ENCODE measurements around the gene ST6GALNAC5.

ST6GALNAC5 gene

GRCh38 chr1:76944942-76945341 lies 77.7 kb downstream of the ST6GALNAC5 start:
- Histone ChIP-seq H3K27ac (no peak overlapping the region), H3K4me3 (no peak overlapping the region)
- TF ChIP-seq CTCF (IDR thresholded peaks at IDR 0.05): no peak
- no peak for DNase-seq (ENCODE audit: low spot score)

GRCh38 chr1:76948846-76949245 lies 81.6 kb downstream of the ST6GALNAC5 start:
- no peak for TF ChIP-seq CTCF (IDR thresholded peaks at IDR 0.05)
- no peak for DNase-seq (ENCODE audit: low spot score)
- no peak overlapping the region for H3K4me3 ChIP-seq
- no peak overlapping the region for H3K27ac ChIP-seq

GRCh38 chr1:76949503-76949902 lies 82.2 kb downstream of the ST6GALNAC5 start:
- Histone ChIP-seq H3K4me3 (no peak overlapping the region), H3K27ac (no peak overlapping the region)
- TF ChIP-seq CTCF (IDR thresholded peaks at IDR 0.05): no peak
- DNase-seq (ENCODE audit: low spot score): no peak

- TF ChIP-seq CTCF (IDR thresholded peaks at IDR 0.05): no peak
- Histone ChIP-seq H3K4me3 (no peak overlapping the region), H3K27ac (no peak overlapping the region)
- no peak for DNase-seq (ENCODE audit: low spot score)
Observed at GRCh38 chr1:76950306-76950705, 83.0 kb downstream of the ST6GALNAC5 start.

- no peak for TF ChIP-seq CTCF (IDR thresholded peaks at IDR 0.05)
- H3K4me3 ChIP-seq: no peak overlapping the region
- DNase-seq (ENCODE audit: low spot score): no peak
- no peak overlapping the region for H3K27ac ChIP-seq
Observed at GRCh38 chr1:76951153-76951552, 83.9 kb downstream of the ST6GALNAC5 start.

GRCh38 chr1:76955652-76956051 lies 88.4 kb downstream of the ST6GALNAC5 start:
- no peak for DNase-seq (ENCODE audit: low spot score)

GRCh38 chr1:76957961-76958360 lies 90.7 kb downstream of the ST6GALNAC5 start:
- no peak overlapping the region for H3K27ac ChIP-seq
- no peak for DNase-seq (ENCODE audit: low spot score)
- no peak for TF ChIP-seq CTCF (IDR thresholded peaks at IDR 0.05)
- H3K4me3 ChIP-seq: no peak overlapping the region

More at GRCh38 chr1:76955652-76956051, 88.4 kb downstream of the ST6GALNAC5 start:
- no peak for TF ChIP-seq CTCF (IDR thresholded peaks at IDR 0.05)
- H3K4me3 ChIP-seq: no peak overlapping the region
- H3K27ac ChIP-seq: no peak overlapping the region
